ENCODE measurements around the gene STX18.
"Not testable (repeated sequence)": the region's sequence is repeated elsewhere in the genome, so short reads cannot be mapped to it uniquely, and the experiment has no call there.

STX18 gene

DNA sequence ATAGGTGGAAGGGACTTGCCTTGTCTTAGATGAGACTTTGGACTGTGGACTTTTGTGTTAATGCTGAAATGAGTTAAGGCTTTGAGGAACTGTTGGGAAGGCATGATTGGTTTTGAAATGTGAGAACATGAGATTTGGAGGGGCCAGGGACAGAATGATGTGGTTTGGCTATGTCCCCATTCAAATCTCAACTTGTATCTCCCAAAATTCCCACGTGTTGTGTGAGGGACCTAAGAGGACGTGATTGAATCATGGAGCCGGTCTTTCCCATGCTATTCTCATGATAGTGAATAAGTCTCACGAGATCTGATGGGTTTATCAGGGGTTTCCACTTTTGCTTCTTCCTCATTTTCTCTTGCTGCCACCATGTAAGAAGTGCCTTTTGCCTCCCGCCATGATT, 10.2 kb upstream of the STX18 start:
- not testable (repeated sequence) for DNase-seq

DNA sequence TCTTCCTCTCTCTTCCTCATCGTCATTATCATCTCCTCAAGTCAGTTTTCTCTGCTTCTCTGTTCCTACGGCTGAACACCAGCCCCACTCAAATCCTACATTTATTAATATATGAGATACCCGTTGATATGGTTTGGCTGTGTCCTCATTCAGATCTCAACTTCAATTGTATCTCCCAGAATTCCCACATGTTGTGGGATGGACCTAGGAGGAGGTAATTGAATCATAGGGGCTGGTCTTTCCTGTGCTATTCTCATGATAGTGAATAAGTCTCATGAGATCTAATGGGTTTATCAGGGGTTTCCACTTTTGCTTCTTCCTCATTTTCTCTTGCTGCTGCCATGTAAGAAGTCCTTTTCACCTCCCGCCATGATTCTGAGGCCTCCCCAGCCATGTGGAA, 8.3 kb upstream of the STX18 start:
- DNase-seq: not testable (repeated sequence)

DNA sequence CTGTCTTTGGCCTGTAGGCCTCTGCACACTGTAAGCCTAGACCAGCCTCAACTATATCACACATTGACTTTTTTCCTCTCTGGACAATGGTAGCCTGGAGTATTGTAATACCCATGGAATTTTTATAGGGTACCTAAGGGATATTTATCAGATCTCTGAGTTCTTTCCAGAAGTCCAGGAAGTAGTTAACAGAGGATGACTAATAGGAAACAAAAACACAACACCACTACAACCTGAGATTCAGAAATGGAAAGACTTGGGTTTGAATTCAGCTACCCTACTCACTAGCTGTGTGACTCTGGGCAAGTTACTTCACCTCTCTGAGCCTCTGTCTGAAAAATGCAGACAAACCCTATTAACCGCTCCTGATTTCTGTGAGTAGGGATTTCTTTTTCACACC, 7.7 kb upstream of the STX18 start:
- no peak for DNase-seq

DNA sequence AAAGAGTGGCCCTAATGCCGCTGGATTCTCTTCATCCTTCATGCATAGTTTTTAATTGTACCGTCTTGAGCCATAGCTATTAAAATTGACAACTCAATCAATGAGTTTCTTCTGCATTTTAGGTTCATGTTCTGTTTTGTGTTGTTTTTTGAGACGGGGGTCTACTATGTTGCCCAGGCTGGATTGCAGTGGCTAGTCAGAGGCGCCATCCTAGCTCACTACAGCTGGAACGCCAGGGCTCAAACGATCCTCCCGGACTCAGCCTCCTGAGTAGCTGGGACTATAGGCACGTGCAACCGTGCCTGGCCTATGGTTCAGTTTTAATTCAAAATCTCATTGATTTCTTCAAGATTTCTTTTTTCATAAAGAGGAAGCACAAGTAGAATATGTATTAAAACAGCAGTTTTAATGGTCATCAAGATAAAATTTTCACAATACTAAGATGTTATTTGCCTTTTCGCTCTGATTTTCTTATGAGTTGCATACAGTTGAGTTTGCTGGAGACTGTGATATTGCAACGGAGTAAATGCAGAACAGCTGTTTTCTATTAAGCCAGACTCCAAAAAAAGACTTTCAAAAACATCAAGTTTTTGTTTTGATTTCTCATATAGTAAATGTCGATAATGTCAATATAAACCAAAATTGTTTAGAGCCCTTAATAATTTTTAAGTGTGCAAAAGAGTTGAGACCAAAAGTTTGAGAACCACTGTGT, 1.1 kb upstream of the STX18 start:
- no peak for DNase-seq

DNA sequence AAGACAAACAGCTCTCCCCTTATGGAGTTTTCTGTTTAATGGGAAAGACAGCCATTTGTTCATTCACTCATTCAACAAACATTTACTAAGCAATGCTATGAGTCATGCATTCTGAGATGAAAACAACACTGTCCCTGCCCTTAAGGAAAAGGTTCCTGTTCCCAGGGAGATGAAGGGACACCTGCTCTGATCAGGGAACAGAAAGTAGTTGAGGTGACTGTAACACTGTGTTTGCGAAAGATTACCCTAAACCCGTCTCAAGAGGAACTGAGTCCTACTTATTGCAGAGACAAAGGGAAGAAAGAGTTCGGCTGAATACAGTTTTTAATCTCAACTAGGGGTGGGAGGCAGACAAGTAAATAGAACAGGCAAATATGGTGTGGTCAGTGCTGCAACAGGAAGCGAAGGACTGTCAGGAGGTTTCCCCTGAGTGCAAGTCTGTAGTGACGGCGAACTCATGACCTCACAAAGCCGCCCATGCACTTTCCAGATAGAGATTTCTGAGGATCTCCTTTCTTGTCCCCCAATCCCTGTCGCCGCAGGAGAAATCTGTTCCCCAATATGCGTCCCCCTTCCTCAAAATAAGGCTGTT, 712 bp downstream of the STX18 start:
- no peak for DNase-seq

DNA sequence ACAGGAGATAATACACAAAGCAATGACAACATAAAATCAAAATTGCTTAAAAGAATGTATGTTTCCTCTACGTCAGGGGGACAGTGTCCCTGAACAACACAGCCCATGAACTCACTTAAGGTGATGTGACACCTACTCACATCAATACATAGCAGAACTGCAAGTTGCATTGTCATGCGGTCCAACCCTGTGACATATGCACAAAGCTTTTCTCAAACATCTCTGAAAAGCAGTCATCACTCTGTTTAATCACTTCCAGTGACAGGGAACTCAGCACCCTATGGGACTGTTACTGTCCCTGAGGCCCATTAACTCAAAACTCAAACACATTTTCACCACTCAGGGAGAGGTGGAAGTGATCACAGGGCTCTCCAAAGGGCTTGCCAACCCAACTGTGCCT, 2.4 kb downstream of the STX18 start:
- DNase-seq: no peak

DNA sequence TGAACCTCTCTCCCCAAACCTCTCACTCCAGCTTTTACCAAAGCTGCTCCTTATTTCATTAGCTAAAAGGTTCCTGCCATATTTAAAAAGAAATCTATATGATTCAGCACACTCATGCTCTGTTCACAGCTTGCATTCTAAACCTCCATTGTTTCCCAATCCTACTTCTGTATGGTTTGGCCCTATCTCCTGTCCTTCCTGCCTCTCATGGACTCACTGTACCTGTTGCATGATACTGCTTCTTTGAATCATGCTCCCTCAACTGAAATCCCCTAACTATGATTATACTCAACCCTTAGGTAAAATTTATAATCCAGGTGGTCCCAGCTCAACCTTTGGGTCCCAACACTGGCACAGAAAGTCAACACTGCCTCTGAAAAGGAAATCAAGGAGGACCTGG, 6.3 kb downstream of the STX18 start:
- no peak for DNase-seq

DNA sequence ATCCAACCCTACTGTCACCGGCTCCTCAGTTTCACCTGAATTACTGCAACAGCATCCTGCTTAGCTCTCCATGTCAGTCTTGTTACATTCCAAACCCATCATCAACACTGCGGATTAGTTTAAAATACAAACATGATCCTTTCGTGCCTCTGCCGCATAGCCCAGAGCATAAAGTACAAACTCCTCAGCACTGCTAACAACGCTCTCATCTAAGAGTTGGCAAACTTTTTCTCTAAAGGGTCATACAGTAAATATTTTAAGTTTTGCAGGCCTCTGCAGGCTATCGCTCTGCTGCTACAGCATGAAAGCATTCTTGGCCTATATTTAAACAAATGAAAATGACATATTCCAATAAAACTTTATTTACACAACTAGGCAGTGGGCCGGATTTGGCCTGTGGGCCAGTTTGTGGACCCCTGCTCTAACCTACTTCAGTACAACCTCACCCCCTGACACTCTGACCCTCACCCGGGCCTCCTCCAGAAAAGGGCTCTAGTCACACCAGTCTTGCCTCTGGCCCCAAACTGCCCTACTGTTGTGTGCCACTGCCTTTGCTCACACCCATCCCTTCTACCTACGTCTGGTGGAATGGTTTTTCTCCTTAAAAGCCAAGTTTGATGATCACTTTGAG, 7.2 kb downstream of the STX18 start:
- DNase-seq: no peak

DNA sequence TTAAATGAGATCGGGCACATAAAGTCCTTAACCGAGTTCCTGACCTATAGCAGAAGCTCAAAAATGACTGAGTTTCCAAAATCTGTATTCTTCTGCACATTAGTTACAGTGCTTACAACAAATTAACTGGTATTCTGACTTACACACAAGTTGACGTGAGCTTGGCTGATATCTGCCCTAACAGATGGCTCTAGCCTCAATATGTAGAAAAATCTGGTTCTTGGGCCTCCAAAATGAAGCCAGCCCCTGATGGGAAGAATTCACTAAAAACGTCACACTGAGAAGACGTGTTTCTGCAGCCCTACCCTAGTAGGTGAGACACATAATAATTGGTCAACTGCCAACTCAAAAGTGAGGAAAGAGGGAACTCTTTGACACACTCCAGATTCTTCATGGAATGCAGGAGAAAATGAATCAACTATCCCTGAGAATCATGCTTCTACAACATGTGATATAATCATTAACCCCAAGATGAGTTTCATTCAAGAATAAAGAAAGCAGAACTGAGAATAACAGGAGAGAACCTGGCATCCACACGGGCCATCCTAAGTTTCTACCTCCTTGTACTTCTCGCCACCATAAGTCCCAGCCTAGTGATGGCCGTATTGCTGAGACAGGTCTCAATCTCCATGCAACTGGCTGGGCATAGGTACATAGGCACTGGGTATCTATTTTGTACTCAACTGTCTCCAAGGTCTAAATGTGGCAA, 8.2 kb downstream of the STX18 start:
- no peak for DNase-seq

DNA sequence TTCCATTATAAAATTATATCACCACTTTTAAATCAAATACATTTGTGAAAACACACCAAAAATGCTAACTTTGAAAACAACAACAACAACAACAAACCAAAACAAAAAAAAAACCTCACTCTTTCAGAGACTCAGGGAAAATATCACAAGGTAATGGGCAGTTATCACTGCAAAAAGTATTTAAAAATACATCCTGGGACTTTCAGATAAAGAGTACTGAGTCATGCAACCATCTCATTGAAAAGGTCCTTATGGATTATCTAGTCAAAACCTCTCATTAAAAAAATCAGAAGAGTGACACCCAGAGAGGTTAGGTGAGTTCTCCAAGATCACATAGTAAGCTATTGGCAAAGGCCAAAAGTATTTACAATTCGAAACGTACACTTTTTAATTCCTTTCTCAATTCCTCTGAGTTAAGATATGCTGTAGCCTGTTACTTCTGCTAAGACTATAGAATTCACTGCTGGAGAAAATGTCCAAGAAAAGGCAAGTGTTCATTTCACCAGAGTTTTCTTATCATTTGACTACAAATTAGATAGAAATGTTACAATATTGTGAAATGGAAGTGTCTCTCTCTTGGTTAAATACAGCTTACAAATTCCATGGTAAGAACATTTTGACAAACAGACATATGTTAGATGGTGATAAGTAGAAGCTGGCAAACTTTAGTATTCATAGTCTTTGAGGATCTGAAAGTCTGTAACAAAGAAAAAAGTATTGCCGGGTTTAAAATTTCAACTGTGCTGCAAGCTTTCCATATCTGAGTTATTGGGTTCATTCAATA, 9.3 kb downstream of the STX18 start:
- no peak for DNase-seq

DNA sequence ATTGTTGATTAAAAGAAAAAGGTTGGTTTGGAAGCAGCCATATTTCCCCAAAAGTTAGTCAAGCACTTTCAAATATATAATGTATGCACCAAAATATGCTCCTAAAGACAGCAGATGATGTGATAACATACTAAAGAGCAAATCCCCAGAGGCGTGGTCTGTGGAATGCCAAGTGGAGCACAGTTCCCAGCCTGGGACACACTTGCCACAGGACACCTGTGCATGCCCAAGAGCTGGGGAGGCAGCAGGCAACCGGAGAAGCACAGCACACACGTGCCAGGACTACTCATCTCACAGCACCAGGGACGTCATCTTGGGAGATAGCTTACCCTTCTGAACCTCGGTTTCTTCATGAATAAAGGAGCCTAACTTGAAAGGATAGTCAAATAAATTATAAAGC, 12.5 kb downstream of the STX18 start:
- DNase-seq: no peak

DNA sequence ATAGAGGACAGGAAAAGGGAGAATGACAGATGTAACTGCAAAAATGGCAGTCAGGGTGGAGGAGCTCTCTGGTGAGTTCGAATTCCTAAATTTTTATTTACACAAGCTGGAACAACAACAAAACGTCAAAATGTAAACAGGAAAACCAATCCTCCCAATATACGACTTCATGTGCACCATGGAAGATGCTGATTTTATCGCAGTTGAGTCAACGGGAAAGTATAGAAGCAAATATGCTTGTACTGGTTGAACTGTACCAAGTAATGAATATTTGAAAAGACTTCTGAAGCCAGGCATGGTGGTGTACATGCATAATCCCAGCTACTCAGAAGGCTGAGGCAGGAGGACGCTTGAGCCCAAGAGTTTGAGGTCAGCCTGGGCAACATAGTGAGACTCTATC, 15.4 kb downstream of the STX18 start:
- DNase-seq: no peak

DNA sequence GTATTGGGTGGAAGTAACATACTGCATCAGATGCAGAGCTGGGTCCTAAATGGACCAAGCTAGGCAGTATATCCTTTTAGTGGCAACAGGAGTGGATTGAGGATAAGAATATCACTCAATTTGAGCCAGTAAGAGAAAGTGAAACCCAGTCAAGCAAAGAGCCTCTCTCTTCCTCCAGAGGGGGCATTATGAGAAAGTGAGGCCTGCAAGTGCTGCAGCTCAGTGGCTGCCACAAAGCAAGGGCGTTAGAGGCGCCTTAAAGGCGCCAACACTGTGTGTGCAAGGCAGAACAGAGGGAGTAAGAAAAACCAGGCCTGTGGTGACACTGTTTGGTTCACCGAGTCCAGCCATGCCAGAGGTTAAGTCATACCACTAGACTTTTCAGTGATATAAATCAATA, 17.5 kb downstream of the STX18 start:
- no peak for DNase-seq

DNA sequence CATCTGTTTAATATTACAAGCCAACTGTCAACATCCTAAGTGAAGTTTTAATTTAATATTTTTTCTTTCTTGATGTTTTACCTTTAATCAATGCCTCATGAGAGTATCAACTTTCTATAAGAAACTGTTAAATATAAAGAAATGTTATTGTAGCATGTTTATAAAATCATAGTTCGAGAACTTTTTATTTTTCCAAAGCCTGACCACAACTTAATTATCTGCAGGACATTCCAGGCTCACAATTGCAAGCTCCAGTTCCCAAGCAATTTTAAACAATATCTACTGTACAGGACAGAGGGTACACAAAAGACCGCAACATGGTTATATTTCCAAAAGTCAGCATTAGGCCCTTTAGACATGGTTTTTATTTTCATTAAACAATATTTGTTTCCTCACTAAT, 20.1 kb downstream of the STX18 start:
- DNase-seq: no peak

DNA sequence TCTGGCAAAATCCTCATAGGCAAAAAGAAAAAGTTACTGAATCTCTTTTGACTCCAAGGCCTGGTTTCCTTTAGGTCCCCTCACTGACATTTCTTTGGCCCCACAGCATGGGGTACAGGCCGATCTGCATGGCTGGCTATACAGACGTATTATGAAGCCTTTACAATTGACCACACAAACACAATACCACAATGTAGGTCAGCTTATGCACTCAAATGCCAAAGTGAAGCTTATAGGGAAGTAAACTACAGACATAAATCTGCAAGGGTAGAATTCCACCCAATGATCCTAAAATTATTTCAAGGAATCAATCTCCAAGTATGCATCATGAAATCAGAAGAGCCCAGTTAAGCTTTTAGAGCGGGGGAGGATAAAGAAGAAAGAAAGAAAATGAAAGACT, 20.7 kb downstream of the STX18 start:
- DNase-seq: no peak

DNA sequence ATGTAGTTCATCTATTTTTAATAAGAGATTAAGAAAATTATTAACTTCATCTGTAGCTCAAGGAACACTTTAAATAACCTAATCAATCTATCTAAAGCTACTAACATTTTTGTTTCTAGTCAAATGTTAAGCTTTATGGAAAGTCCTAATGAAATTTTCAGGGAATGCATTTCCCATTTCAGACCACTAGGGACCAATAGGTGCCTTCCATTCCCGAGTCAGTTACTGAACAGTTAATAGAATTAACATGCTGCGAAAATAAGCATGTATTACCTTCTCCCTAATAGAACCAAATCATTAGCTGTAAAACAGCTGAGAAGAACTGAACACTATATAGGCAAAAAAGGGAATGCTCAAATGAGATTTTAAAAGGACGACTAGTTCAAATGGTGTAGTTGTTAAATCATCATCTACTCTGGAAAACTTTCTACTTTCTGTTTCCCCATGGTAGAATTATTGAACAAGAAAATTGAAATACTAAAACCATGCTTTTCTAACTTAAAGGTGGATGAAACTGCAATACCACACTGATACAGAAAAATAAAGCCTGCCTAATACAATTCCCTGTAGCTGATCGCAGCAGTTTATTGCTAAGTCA, 22.5 kb downstream of the STX18 start:
- no peak for DNase-seq

DNA sequence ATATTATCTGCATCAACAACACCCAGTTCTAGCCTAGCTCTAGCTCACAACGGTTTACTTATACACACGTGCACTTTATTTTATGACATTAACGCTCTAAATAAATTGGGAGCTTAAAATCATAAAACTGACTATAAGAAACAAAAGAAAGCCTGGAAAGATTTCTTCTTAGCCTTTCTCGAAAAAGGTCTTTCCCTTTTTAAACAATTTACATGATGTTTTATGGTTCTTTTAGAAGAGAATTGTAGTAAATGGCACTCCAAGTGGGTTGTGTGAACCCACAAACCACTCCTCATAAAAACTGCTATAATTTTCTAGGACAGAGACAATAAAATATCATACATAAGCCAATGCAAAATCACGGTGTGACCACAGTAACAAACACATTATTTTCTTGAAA, 23.1 kb downstream of the STX18 start:
- no peak for DNase-seq

DNA sequence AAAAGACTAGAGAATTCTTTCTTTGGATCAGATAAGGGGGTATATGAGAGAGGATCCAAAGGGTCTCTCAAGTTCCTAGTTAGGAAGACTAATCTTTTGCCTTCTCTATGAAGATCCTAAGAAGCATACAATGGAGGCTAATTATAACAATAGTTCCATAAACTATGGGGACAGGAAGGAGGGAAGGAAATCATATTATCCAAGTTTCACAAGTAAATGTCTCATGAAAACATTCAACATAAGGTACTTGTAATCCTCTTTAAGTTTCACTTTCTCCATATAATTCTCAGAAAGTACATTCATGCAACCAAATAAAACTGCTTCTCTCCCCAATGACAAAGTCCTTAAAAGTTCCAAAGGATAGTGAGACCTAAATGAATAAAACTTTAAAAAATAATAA, 27.1 kb downstream of the STX18 start:
- no peak for DNase-seq

DNA sequence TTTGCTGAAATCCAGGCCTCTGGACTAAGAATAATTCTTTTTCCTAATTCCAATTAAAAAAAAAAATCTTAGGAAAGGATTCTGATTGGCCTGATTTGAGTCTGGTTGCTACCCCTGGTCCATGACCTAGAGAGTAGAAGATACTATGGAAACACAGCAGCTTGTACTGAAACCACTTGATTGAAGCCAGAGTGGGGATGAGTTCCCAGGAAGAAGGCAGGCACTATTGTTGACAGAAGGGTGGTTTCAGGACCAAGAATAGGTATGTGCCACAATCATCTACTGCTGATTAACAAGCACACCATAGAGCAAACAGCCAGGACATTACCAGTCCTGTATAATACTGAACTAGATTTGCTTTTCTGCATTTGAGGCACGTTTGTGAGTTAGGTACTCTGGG, 29.6 kb downstream of the STX18 start:
- no peak for DNase-seq

DNA sequence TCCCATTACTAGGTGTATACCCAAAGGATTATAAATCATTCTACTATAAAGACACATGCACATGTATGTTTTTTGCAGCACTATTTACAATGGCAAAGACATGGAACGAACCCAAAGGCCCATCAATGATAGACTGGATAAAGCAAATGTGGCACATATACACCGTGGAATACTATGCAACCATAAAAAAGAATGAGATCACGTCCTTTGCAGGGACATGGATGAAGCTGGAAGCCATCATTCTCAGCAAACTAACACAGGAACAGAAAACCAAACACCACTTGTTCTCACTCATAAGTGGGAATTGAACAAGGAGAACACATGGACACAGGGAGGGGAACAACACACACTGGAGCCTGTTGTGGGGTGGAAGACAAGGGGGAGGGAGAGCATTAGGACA, 31.2 kb downstream of the STX18 start:
- DNase-seq: not testable (repeated sequence)

DNA sequence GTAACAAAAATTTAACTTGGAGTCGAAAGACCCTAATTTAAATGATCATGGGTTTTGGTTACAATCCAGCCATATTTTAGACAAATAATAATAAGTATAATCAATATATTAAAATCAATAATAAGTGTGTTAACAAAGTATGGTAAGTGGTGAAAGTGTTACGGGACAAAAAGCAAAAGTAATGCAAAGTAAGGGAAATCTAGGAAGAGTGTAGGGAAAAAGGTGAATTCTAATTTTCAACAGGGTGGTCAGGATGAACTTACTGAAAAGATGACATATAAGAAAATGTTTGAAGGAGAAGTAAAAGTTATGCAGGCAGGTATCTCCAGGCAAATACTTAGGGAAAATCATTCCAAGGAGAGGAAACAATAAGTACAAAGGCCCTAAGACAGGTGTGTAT, 32.3 kb downstream of the STX18 start:
- DNase-seq: no peak

DNA sequence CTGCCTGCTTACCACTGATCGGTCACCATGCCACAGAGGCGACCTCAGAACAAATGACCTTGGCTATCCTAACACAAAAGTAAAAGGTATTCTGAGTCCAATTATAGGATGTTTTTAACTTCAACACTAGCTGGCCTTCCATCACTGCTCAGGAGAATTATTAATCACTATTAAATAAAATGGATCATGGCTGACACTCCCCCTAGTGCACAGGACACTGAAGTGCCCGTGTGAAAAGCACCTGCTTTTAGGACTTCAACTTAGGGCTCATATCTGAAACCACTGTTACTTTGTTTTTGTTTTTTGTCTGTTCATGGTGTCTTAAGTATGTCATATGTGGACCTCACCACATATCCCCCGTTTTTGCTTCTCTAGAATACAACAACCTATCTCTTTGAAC, 33.9 kb downstream of the STX18 start:
- DNase-seq: no peak

DNA sequence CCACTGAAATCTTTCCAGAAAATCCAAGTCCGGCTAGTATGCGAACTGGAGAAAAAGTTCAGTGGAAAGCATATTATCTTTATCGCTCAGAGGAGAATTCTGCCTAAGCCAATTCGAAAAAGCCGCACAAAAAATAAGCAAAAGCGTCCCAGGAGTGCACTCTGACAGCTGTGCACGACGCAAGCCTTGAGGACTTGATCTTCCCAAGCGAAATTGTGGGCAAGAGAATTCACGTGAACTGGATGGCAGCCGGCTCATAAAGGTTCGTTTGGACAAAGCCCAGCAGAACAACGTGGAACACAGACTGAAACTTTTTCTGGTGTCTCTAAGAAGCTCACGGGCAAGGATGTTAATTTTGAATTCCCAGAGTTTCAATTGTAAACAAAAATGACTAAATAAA, 34.4 kb downstream of the STX18 start:
- DNase-seq: no peak
